ENCODE measurements around the gene TPO. TPM values are rescaled to one million over a fixed set of nuclear protein-coding genes. Genes with fewer than 3 reads are reported as not detected.

The TPO gene
- total RNA-seq, 4 donors from 2014 or later, result 7.2 to 32.6 (median 16.6) TPM

DNA sequence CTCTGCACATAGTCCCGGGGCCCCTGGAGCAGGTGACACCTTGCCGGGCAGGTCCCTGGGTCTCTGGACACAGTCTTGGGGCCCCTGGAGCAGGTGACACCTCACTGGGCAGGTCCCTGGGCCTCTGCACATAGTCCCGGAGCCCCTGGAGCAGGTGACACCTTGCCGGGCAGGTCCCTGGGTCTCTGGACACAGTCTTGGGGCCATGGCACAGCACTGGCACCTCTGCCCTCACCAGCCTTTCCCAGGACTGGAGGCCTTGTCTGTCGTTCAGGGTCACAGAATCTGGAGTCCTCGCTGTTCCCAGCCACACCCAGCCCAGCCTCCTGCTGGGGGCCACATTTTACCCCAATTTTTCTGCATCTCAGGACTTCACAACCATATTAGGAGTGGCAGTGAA, 2.2 kb downstream of the TPO start:
- Histone ChIP-seq H3K27ac (no peak overlapping the region), H3K4me1 (no peaks in the 10 kb centered on the region), H3K4me3 (no peak overlapping the region), H3K36me3 (no peaks in the 10 kb centered on the region), H3K27me3 (no peaks in the 10 kb centered on the region), H3K9me3 (no peaks in the 10 kb centered on the region)
- no peak for TF ChIP-seq EP300 (IDR thresholded peaks at IDR 0.05)
- TF ChIP-seq, protein P1, sequence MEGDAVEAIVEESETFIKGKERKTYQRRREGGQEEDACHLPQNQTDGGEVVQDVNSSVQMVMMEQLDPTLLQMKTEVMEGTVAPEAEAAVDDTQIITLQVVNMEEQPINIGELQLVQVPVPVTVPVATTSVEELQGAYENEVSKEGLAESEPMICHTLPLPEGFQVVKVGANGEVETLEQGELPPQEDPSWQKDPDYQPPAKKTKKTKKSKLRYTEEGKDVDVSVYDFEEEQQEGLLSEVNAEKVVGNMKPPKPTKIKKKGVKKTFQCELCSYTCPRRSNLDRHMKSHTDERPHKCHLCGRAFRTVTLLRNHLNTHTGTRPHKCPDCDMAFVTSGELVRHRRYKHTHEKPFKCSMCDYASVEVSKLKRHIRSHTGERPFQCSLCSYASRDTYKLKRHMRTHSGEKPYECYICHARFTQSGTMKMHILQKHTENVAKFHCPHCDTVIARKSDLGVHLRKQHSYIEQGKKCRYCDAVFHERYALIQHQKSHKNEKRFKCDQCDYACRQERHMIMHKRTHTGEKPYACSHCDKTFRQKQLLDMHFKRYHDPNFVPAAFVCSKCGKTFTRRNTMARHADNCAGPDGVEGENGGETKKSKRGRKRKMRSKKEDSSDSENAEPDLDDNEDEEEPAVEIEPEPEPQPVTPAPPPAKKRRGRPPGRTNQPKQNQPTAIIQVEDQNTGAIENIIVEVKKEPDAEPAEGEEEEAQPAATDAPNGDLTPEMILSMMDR (IDR thresholded peaks at IDR 0.05), result no peak
- no peak for TF ChIP-seq POLR2A (IDR thresholded peaks at IDR 0.05)
- 93% methylated on average over 2 to 6 of the region's 6 CpGs for WGBS, 2 donors
- no peak for DNase-seq (ENCODE audit: low spot score in 2 of 2)

DNA sequence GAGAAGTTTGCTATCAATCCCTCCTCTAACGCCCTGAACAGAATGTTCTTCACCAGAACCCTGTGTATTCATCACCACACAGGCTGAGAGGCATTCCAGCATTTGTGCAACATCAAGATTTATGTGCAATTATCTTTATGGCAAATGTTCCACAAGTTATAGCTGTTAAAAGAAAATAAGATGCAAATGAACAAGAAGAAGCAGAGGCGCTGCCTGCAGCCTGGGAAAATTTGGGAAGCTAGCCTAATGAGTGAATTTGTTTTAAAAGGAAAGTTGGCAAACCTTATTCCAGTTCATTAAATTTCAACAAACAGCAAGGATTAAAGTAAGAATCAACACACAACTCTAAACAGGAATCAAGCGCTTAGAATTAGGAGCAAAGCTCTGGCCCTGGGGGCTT, 5.3 kb downstream of the TPO start:
- 59 to 76% methylated on average over 3 of the region's 3 CpGs for WGBS, 2 donors
- TF ChIP-seq POLR2A (IDR thresholded peaks at IDR 0.05) (no peak), EP300 (IDR thresholded peaks at IDR 0.05) (no peak)
- TF ChIP-seq, protein P1 (IDR thresholded peaks at IDR 0.05), result no peak
- Histone ChIP-seq H3K4me1 (no peaks in the 10 kb centered on the region), H3K9me3 (no peaks in the 10 kb centered on the region), H3K36me3 (no peaks in the 10 kb centered on the region), H3K27me3 (no peaks in the 10 kb centered on the region), H3K4me3 (no peak overlapping the region), H3K27ac (no peak overlapping the region)
- DNase-seq (ENCODE audit: low spot score in 2 of 2), result no peak

DNA sequence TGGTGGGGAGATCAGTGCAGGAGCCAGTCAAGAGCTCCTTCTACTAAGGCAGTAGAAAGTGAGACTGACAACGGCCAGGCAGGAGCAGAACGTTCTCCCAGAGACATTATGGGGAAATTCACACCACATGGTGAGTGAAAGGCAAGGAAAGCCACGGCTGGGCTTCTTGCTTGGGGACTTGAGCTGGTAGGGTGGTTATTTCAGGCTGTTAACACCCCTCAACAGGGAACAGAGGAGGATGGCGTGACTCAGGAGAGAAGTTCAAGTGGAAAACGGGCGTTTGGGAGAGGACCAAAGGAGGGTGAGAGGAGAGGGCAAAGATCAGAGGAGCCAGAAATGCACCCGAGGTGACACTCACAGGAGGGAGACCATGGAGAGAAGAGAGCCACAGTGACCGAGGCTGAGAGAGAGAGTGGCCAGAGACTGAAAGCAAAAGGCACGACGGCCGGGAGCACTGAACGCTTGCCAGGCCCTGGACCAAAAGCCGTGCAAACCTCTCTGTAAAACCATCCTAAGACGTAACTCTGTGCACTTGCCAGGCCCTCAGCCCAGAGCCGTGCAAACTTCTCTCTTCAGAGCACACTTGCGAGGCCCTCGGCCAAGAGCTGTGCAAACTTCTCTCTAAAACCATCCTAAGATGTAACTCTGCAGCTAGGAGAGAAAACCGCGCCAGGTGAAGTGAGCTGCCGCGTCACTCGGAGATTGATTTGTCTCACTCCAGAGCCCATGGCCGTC, 7.7 kb downstream of the TPO start:
- WGBS, 2 donors, result 81 to 86% methylated on average over 23 of the region's 23 CpGs
- H3K4me1 ChIP-seq, result no peaks in the 10 kb centered on the region
- DNase-seq (ENCODE audit: low spot score in 2 of 2), result no peak
- TF ChIP-seq, protein P1 (IDR thresholded peaks at IDR 0.05), result no peak
- no peak for TF ChIP-seq EP300 (IDR thresholded peaks at IDR 0.05)
- no peak for TF ChIP-seq POLR2A (IDR thresholded peaks at IDR 0.05)
- H3K27me3 ChIP-seq, result no peaks in the 10 kb centered on the region
- no peak overlapping the region for H3K4me3 ChIP-seq
- H3K27ac ChIP-seq, result no peak overlapping the region
- no peaks in the 10 kb centered on the region for H3K9me3 ChIP-seq
- no peaks in the 10 kb centered on the region for H3K36me3 ChIP-seq

DNA sequence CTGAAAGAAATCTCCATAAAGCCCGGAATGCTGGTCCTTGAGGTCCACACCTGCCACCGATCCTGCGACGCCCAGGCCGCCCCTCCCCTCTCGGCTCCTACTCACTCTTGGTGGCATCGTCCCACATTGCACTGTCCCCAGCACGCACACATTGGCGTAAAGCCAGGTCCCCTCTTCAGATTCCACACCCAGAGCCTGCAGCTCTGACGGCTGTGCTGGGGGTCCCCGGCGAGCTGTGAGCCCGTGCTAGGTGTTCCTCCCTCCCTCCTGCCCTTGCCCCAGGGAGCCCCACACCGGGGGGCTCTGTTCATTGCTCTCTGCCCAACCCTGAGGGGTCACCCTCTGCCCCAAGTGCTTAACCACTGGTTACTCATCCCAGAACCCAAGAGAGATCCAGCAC, 8.5 kb downstream of the TPO start:
- Histone ChIP-seq H3K4me1 (no peaks in the 10 kb centered on the region), H3K9me3 (no peaks in the 10 kb centered on the region), H3K4me3 (no peak overlapping the region), H3K27ac (no peak overlapping the region), H3K27me3 (no peaks in the 10 kb centered on the region), H3K36me3 (no peaks in the 10 kb centered on the region)
- no peak for DNase-seq (ENCODE audit: low spot score in 2 of 2)
- 81 to 83% methylated on average over 14 of the region's 14 CpGs for WGBS, 2 donors
- TF ChIP-seq POLR2A (IDR thresholded peaks at IDR 0.05), result no peak
- TF ChIP-seq, protein P1 (IDR thresholded peaks at IDR 0.05), result no peak
- no peak for TF ChIP-seq EP300 (IDR thresholded peaks at IDR 0.05)

DNA sequence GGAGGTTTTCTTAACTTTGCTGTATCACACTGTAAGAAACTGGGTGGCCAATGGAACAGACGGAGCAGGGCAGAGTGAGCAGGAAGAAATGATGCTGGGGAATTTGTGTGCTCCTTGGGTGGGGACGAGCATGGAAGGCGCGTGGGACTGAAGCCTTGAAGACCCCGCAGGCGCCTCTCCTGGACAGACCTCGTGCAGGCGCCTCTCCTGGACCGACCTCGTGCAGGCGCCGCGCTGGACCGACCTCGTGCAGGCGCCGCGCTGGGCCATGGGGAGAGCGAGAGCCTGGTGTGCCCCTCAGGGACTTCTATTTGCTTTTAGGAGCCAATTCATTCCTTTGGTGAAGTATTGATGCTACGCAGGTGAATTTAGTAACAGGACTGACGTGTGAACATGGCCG, 8.9 kb downstream of the TPO start:
- H3K27ac ChIP-seq, result no peak overlapping the region
- peaks cover 0 to 3% (median 0%) of the 10 kb centered on the region in 4 donors for H3K9me3 ChIP-seq
- TF ChIP-seq, protein P1 (IDR thresholded peaks at IDR 0.05), result no peak
- TF ChIP-seq EP300 (IDR thresholded peaks at IDR 0.05) (no peak), POLR2A (IDR thresholded peaks at IDR 0.05) (no peak)
- no peaks in the 10 kb centered on the region for H3K27me3 ChIP-seq
- no peak for DNase-seq (ENCODE audit: low spot score in 2 of 2)
- no peaks in the 10 kb centered on the region for H3K4me1 ChIP-seq
- H3K36me3 ChIP-seq, result no peaks in the 10 kb centered on the region
- 90 to 92% methylated on average over 22 of the region's 22 CpGs for WGBS, 2 donors
- no peak overlapping the region for H3K4me3 ChIP-seq
